GM18511 (cell line): Measurements from ENCODE around the gene PSMB7.

ENCODE experiments used
- ATAC-seq: cut with Tn5 transposase; IDR thresholded peaks from one replicate; pipeline ENCODE4 v1.9.1; 2021; ENCODE audit warnings: mild to moderate bottlenecking, moderate library complexity; ENCODE audit not compliant: unreplicated experiment

Gene PSMB7

GRCh38 chr9:124358631-124359030 is 56.6 kb downstream of the PSMB7 start:
- no peak for ATAC-seq

GRCh38 chr9:124357721-124358361 is 57.4 kb downstream of the PSMB7 start:
- no peak for ATAC-seq

GRCh38 chr9:124356745-124357390 is 58.4 kb downstream of the PSMB7 start:
- no peak for ATAC-seq

- ATAC-seq: no peak
These were observed 59.1 kb downstream of the PSMB7 start for GRCh38 chr9:124355941-124356744.

- ATAC-seq: no peak
These were observed 60.0 kb downstream of the PSMB7 start for GRCh38 chr9:124355039-124355940.

- ATAC-seq: no peak
These were observed 60.8 kb downstream of the PSMB7 start for GRCh38 chr9:124354346-124355038.

- ATAC-seq: no peak
These were observed 61.4 kb downstream of the PSMB7 start for GRCh38 chr9:124353811-124354274.

GRCh38 chr9:124353166-124353768 is 62.0 kb downstream of the PSMB7 start:
- ATAC-seq: no peak

- ATAC-seq: no peak
These were observed 62.6 kb downstream of the PSMB7 start for GRCh38 chr9:124352616-124353015.

GRCh38 chr9:124351672-124352468 is 63.4 kb downstream of the PSMB7 start:
- no peak for ATAC-seq

- no peak for ATAC-seq
These were observed 64.6 kb downstream of the PSMB7 start for GRCh38 chr9:124350494-124351263.

GRCh38 chr9:124349675-124350493 is 65.4 kb downstream of the PSMB7 start:
- no peak for ATAC-seq

GRCh38 chr9:124349267-124349666 is 66.0 kb downstream of the PSMB7 start:
- no peak for ATAC-seq

GRCh38 chr9:124348831-124349230 is 66.4 kb downstream of the PSMB7 start:
- ATAC-seq: no peak

GRCh38 chr9:124348363-124348762 is 66.9 kb downstream of the PSMB7 start:
- no peak for ATAC-seq

GRCh38 chr9:124347968-124348358 is 67.3 kb downstream of the PSMB7 start:
- ATAC-seq: no peak

GRCh38 chr9:124347206-124347967 is 67.9 kb downstream of the PSMB7 start:
- ATAC-seq: no peak
